ENCODE results near the gene GYG2.
"Not testable (repeated sequence)": the region's sequence is repeated elsewhere in the genome, so short reads cannot be mapped to it uniquely, and the experiment has no call there.

GYG2 gene

DNA sequence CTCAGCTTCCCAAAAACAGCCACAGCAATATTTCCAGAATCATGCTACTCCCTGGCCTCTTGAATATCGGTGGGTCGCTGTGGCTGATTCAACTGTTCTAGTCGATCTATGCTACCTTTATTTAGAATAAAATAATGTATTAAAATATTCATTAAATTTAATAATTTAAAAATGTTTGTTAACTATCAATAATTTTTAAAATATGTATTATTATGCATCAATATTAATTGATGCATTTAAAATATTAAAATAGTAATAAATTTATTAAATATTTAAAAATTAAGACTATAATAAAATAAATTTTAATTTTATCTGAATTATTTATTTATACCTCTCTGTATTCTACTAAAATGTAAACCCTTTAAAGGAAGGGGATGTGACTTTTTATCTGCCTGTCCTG is 81.4 kb downstream of the GYG2 start:
- DNase-seq, result no peak

DNA sequence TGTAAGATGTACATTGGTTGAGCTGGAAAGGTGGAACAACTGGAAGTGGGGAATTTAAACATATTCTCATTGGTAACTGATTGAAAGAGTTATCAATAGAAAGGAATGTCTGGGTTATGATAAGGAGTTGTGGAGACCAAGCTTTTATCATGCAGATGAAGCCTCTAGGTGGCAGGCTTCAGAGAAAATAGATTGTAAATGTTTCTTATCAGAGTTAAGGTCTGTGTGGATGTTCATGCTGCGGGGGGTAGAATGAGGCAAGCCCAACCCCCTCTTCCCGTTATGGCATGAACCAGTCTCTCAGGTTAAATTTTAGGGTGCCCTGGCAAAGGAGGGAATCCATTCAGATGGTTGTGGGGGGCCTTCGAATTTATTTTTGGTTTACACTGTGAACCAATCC is 84.4 kb downstream of the GYG2 start:
- DNase-seq, result no peak

DNA sequence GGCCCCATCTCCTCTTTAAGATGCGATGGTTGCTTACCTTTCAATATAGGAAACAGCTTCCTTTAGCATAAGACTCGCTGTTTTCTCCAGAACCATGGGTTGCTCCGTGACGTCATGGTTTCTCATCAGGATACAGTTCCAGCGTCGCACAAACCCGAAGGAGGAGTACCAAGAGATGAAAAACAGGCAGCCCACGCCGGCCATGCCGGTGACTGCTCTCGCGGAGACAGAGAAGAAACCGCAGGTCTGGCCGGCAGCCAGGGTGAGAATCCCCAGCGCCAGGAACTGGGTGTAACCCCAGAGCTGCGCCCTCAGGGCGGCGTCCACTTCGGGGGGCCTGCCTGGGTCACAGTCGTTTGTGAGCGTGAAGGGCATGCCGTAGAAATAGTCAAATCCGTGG is 89.0 kb downstream of the GYG2 start:
- no peak for DNase-seq

DNA sequence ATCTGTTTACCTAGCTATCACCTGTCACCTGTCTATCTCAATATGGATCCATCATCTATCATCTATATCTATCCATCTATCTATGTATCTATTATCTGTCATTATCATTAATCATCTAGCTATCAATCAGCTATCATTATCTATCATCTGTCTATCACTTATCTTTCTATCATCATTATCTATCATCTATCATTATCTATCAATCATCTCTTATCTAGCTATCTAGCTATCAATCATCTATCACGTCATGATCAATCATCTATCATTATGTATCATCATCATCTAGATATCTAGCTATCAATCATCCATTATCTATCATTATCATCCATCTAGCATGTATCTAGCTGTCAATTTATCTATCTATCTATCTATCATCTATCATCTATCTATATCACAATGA is 92.5 kb downstream of the GYG2 start:
- DNase-seq, result no peak

DNA sequence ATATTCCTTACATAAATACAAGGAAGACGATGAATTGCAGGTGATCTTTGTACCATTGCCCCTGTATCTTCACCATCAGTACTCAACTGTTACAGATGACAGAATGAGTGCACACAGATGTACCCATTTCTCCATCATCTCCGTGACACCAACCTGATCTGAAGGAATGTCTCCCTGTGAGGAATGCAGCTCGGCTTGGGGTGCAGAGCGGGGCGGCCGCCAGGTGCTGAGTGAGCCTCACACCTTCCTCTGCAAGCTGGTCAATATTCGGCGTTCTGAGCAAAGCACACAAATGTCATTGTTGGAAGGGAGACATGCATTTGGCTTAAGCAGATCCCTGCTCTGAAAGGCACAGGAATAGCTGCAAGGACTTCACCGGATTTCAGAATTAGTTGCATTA is 93.0 kb downstream of the GYG2 start:
- no peak for DNase-seq

DNA sequence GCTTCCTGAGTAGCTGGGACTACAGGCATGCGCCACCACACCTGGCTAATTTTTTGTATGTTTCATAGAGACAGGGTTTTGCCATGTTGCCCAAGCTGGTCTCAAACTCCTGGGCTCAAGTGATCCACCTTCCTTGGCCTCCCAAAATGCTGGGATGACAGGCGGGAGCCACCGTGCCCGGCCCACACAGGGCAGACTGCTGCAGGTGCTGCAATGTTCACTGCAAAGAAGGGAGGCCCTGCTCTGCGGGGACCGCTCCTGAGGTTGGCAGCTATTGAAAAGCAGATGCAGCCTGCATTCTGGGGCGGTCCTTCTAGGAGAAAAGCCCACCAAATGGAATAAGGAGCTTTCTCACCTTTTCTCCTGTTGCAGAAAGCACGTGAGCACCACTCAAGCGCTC is 95.4 kb downstream of the GYG2 start:
- no peak for DNase-seq

DNA sequence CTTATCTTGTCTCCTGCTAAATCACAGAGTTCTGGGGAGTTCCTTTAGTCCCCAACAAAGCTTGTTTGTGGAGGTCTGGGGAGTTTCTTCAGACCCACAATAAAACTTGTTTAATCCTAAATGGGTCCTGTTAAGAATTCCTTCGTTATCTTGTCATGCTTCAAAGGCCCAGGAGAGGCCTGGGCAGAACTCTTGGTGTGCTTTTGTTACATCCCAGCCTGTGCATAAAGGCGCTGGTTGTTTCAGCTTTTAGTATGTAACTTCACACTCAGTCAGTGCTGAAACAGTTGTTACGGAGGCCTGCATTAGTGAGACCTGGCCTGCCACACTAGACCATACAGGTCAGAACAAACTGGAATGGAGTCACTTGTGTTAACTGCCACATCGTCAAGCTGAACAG is 97.5 kb downstream of the GYG2 start:
- DNase-seq, result not testable (repeated sequence)

DNA sequence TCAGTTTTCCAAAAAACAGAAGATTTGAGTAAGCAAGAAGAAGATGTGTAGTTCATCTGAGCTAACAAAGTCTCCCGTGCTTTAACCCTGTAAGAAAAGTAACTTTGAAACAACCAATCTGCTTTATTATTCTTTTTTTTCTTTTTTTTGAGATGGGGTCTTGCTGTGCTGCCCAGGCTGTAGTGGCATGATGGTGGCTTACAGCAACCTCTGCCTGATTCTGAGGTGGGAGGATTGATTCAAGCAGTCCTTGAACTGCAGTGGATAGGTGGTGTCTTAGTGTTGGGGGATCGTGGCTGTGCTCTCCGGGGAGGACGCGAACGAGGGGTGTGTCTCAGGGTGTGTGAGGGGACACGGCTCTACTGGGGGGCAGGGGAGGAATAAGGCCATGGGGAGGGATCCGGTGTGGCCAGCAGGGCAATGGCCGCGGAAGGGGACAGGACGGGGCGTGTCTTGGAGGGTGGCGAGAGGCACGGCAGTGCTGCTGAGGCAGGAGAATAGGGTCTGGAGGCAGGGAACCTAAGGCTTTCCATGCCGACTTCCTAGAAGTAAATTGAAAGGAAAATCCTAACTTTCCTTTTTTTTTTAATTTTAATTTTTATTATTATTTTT is 98.0 kb downstream of the GYG2 start:
- DNase-seq, result no peak

DNA sequence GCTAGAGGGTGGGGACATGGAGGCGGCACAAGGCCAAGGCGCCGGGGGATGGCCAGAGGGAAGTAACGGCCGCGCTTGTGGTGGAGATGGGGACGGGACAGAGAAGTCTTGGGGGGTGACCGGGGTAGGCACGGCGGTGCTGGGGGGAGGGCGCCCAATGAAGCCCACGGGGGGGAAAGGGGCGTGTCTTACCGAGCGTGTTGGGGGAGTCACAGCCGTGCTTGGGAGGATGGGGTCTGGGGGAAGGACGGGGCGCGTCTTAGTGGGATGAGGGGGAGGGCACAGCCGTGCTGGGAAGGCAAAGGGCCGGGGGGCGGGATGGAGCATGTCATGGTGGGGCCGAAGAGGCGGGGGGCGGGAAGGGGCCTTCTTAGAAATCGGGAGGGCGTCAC is 99.5 kb downstream of the GYG2 start:
- peak in 1 of 2 experiments; percentile 15 for DNase-seq

DNA sequence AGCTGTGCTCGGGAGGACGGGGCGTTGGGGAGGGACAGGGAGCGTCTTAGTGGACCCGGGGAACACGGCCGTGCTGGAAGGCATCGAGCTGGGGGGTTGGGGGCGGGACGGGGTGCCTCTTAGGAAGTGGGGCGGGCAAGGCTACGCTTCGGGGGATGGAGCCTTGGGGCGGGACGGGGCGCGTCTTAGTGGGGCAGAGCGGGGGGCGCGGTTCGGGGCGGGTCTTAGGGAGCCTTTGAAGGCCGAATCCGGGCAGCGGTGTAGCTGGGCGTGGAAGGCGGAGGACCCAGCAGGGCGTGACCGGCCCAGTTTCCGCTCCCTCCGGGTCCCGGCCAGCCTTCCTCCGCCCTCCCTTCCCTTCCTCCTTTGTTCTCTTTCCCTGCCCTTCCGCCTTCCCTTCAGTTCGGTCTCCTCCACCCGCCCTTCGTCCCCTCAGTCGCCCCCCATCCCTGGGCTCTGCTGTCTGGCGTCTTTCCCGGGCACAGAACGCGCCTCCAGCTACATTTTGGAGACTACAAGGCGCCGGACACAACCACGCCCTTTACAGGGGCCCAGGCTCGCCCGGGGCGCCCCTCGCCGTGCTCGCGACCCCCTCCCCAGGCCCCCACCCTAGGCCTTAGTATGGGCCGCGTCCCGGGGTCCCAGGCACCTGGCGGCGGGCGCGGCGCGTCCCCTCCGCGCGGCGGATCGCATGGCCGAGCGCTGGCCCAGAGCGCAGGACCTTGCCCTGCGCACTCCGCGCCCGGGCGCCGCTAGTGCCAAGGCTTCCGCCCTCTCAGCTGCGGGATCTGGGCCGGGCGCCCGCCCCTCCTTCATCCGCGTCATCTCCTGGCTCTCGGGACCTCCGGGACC is 100.1 kb downstream of the GYG2 start, which contains the start of gene ARSD:
ARSD (minus strand) TSS at position 757 of the 852 bp plus-strand sequence; CDS start at position 693, 64 bp downstream.
- peak; percentile 48 to 62 for DNase-seq

DNA sequence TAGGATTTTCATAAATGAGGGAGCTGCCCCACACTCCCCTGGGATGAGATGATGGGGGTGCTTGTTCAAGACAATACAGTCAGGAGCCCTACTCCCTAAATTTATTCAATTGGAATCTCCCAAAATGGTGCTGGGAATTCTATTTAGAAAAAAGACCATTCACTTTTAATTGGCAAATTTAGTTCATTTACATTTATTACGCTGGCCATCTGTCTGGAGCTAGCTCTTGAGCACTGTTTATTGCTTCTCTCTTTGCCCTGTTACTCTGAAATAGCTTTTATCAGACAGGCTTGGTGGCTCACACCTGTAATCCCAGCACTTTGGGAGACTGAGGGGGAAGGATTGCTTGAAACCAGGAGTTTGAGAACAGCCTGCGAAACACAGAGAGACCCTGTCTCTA is 102.4 kb downstream of the GYG2 start:
- DNase-seq, result no peak

DNA sequence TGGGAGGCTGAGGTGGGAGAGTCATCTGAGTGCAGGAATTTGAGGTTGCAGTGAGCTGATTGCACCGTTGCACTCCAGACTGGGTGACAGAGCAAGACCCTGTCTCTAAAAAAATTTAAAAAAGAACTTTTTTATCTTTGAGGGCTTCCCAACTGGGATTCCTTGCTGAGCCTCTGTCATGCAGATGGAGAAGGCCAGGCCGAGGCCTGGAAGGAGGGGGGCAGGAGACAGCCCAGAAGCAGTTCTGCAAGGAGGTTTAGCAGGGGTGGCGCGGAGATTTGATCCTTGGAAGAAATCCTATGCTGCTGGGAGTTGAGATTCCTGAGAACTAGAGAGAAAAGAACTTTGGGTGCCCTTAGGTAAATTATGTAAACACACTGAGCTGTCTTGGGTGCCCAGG is 102.9 kb downstream of the GYG2 start:
- no peak for DNase-seq
